ENCODE results near the gene THBS3. TPM values are rescaled to one million over a fixed set of nuclear protein-coding genes. Genes with fewer than 3 reads are reported as not detected.
"Not testable (repeated sequence)": the region's sequence is repeated elsewhere in the genome, so short reads cannot be mapped to it uniquely, and the experiment has no call there.

Gene THBS3
- total RNA-seq, 1 donor from 2014 or later, result 52.9 TPM

- not testable (repeated sequence) for DNase-seq (ENCODE audit: low read depth)
These were observed 17.8 kb downstream of the THBS3 start for GRCh38 chr1:155189926-155190325.

- no peak for DNase-seq (ENCODE audit: low read depth)
These were observed 19.4 kb downstream of the THBS3 start for GRCh38 chr1:155188268-155188667.

DNA sequence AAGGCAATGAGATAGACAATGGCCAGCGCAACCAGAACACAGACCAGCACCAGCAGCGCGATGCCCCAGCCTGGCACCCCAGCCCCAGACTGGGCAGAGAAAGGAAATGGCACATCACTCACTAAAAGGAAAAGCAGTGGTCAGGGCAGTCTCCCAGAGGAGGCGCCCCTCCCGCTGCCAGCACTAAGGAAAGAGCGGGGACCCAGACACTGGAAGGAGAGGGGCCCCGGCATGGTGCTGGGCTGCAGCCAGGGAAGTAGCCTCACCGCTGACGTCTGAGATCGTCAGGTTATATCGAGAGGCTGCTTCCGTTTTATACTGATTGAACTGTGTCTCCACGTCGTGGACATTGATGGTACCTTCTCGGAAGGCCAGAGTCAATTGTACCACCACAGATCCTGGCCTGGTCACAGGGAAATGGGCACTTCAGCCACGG lies 20.2 kb downstream of the THBS3 start:
- no peak for DNase-seq (ENCODE audit: low read depth)

DNA sequence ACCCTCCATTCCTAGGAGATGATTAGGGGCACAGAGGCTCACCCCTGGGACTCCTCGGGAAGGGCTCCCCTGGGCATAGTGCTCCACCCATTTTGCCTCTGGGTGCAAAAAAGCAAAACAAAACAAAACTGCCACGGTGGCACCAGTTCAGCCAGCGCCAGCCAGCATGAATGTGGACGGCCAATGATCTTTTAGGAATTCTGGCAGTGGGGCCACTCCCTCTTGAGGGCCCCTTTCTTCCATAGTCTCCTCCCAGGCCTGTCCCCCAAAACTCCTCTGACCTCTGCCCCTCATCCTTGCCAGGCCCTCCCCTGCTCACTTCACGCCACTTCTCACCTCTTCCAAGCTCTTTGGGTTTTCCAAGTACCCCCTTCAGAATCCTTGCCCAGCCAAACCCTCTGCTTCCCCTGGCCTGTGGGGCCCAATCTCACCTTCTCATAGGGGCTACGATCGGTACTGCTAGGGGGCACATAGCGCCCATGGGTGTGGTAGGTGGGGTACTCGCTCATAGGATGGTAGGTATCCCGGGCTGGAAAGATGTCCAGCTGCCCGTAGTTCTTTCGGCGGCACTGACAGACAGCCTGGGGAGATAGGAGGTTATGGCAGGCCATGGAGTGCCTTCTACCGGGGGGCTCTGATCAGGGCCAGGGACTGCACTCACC lies 20.8 kb downstream of the THBS3 start:
- DNase-seq (ENCODE audit: low read depth), result no peak

DNA sequence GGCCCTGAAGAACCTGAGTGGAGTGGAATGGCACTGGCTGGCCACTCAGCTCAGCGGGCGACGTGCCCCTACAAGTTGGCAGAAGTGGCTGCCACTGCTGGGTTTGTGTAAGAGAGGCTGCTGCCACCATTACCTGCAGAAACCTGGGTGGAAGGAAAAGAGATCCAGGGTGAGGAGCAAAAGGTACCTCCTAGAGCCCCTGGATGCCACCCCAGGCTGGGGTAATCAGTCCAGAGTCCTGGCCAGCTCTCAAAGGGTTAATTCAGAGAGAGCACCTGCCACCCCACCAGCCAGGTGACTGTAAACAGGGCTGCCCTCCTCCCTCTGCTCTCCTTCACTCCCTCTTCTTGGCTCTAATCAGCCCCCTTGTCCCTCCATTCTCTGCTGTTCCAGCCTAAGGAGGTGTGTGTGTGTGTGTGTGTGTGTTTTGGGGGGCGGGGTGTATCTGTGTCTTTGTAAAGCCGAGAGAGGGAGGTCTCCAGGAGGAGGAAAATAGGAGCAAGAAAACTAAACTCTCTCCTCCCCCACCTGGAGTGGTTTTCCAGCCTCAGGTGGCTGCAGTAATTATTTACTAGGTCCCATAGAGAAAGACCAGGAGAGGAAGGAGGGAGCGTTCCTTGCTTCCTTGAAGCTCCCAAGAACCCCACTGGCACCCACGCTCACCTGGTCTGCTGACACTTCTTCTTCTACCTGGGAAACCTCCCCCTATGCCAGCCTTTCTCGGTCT lies 21.5 kb downstream of the THBS3 start:
- peak; percentile 55 for DNase-seq (ENCODE audit: low read depth)

DNA sequence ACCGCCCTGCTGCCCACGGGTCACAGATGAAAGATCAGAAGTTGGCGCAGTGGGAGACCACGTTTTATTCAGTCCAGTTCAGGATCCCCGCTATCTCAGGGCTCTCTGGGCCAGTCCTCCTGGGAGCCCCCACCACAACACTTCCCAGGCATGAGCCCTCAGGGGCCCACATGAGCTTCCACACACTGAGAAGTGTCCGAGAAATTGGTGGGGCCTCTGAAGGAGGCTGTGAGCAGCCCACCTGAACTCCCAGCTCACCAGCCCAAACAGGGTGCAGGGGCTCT lies 22.0 kb downstream of the THBS3 start:
- no peak for DNase-seq (ENCODE audit: low read depth)

GRCh38 chr1:155184835-155185782 lies 22.6 kb downstream of the THBS3 start:
- no peak for DNase-seq (ENCODE audit: low read depth)

DNA sequence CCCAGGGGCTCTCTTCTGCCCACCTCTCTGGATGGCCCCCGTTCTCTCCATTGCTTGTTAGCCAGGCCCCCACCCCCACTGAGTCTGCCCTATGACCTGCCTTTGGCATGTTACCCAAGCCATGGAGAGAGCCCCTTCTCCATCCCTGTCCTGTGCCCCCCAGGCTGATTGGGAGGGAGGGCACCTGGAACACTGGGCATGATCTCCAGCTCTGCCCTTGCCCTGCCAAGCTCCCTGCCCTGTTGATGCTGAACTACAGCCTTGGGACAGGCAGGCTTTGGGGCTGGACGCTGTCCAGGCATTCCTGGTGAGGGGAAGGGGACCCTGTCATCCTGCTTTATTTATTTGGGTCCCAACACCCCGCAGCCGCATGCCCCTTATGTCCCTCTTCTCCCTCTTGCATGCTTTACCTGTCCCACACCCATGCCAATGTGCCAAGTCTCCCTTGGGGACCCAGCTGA lies 23.3 kb downstream of the THBS3 start:
- DNase-seq (ENCODE audit: low read depth), result no peak

GRCh38 chr1:155183775-155184221 lies 23.9 kb downstream of the THBS3 start:
- DNase-seq (ENCODE audit: low read depth), result no peak

DNA sequence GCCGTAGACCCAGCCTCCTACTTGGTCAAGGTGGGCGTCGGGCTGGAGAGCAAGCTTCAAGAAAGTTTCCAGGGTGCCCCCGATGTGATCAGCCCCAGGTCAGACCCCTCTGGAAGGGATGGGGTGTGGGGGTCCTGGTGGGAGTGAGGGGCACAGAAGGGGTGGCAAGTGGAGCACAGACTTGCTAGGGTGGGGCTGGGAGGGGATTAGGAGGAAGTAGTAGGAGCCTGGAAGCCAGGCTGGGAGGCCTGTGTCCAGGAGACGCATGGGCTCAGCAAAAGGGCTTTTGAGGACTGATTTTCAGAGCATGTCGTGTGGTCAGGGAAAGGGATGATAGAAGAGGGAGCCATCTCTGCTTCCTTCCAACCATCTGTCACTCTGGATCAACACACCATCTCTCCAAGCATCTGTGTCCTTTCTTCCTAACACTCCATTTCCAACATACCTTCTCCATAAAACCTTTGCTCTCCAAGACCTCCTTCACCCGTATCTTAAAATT lies 25.6 kb downstream of the THBS3 start:
- DNase-seq (ENCODE audit: low read depth), result no peak

DNA sequence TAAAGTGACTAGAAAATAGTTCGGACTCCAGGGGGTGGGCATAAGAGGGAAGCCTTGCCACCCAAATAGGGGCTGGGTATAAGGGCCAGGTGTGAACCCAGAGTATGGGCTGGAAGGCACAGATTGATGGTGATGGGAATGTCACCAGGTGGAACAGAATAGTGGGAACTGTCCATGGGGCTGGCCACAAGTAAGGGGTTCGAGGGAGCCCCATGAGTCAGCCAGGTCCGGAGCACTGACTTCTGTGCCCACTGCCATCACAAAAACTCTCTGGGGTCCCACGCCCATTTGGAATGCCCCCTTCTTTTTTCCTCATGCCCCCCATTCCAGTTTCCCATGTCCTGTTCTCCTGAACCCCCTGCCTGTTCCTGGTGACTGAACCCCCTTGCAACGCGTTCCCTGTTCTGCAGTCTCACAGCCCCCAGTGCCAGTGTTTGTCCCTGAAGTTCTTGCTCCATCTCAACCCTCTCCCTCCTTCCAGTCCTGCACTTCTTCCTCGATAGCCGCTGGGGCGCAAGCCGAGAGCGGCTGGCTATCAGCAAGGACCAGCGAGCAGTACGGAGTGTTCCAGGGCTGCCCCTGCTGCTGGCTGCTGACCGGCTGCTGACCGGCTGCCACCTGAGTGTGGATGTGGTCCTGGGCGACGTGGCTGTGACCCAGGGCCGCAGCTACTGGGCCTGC lies 26.2 kb downstream of the THBS3 start:
- no peak for DNase-seq (ENCODE audit: low read depth)

- no peak for DNase-seq (ENCODE audit: low read depth)
These were observed 28.3 kb downstream of the THBS3 start for GRCh38 chr1:155179112-155180031.

DNA sequence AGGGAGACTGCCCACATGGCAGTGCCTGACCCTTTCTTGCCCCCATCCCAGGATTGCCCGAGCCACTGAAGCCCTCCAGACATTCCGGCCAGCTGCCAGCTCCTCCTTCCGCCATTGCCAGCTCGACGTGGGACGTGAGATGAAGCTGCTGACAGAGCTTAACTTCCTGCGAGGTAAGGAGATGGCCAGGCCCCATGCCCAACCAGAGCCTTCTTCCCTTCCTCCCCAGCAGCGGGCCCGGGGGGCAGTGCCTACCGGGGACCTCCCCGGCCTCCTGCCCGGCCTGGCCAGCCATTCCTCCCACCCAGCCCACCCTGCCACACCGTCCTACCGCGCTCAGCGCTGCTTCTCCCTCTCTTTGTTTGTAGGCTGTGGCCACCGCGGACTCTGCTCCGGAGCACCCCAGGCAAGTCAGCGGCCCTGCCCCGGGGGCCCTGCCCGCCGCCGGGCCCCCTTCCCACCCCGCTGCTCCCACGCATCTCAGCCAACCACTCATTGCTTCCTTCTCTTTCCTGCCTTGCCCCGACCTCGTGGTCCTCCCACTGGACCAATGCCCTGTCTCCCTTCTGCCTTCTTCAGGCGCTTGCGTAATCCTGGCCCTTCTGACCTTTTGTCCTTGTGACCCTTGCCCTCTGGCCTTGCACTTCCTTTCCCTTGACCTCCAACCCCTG lies 29.1 kb downstream of the THBS3 start:
- DNase-seq (ENCODE audit: low read depth), result no peak

- DNase-seq (ENCODE audit: low read depth), result no peak
These were observed 29.8 kb downstream of the THBS3 start for GRCh38 chr1:155177918-155178281.

DNA sequence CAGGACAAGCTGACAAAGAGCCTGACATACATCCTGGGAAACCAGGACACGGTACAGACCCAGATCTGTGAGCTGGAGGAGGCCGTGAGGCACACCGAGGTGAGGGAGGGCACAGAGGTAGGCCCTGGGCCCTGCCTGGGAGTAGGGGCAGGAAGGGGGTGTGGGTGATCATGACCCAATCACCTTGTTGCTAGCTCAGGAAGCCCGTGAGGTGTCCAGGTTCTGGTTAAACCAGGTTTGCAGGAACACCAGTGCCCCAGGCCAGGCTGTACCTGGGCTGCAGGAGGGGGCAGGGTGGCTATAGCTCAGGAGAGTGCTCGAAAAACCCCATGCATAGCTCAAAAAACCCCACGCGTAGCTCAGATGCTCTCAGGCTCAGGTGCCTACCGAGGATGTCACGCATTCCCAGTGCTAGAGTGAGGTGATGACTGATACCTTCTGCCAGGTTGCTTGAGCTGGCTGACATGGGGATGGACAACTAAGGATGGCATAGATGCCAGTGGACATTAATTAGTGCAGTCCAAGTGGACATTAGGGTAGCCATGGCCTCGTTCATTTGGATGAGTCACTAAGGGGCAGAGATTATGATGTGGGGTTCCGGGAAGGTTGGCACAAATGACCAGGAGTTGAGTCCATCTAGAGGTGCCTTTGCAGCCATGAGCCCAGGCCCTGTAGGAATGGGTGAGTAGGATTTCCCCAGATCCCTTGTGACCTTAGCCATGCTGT lies 30.3 kb downstream of the THBS3 start:
- DNase-seq (ENCODE audit: low read depth), result no peak

DNA sequence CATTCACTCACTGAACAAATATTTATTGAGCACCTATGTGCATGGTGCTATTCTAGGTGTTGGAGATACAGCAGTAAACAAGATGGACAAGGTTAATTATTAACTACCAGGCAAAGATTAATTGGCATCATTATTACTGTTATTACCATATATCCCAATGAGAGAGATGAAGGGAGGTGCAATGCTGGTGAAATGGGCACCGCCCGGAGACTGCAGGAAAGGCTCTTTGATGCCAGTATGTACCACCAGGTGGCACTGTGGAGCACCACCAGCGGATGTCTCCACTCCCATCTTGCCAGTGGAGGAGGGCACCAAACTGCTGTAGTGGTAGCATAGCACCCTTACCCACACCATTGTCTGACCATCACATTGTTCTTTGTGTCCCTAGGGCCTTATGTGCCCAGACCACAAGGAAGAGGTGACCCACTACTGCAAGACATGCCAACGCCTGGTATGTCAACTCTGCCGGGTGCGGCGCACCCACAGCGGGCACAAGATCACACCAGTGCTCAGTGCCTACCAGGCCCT lies 31.1 kb downstream of the THBS3 start:
- DNase-seq (ENCODE audit: low read depth), result peak; percentile 66

DNA sequence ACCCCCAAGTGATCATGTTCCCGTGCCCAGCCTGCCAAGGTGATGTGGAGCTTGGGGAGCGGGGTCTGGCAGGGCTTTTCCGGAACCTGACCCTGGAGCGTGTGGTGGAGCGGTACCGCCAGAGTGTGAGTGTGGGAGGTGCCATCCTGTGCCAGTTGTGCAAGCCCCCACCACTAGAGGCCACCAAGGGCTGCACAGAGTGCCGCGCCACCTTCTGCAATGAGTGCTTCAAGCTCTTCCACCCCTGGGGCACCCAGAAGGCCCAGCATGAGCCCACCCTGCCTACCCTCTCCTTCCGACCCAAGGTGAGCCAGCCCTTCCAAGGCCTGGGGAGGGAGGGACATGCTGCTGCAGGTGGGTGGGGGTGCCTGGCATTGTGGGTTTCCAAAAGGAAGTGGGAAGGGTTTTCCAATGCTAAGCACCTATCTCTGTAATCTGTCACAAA lies 31.7 kb downstream of the THBS3 start:
- no peak for DNase-seq (ENCODE audit: low read depth)

DNA sequence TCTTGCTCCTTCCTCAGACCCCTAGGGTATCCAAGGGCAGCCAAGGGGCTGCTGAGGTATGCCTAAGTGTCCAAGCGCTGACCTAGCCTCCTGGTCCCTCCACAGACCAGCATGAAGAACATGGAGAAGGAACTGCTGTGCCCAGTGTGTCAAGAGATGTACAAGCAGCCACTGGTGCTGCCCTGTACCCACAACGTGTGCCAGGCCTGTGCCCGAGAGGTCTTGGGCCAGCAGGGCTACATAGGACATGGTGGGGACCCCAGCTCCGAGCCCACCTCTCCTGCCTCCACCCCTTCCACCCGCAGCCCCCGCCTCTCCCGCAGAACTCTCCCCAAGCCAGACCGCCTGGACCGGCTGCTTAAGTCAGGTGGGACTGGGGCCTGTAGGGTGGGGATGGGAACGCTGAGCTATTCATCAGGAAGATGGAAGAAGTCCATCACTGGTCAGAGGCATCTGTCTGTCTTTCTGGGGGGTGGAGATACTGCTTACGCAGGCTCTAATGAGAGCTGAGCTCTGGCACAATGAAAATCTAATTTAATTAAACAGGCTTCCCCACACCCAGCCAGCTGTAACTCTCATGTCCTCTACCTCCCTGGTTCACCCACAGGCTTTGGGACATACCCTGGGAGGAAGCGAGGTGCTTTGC lies 32.3 kb downstream of the THBS3 start:
- no peak for DNase-seq (ENCODE audit: low read depth)
